Upper lobe of left lung (tissue), 4 donors: Measurements from ENCODE around the gene C19orf85.

Experiments used
- CTCF ChIP-seq, 6 experiments: fragments of 450-650 bp in 4 of 6; fragments of 200-600 bp in 2 of 6; sonication (generic) in 2 of 6; IDR thresholded peaks; one replicate each; pipeline ENCODE4 v1.5.1; 2016 to 2019; ENCODE audit warnings: antibody characterized with exemption in 6 of 6
- POLR2A ChIP-seq, 4 donors: fragments of 450-650 bp; IDR thresholded peaks; one replicate each; pipeline ENCODE4 v1.5.1; 2016 to 2017; ENCODE audit warnings: antibody characterized with exemption in 4 of 4, mild to moderate bottlenecking in 2 of 4

- peak in 1 of 6 experiments; percentile 5 for TF ChIP-seq CTCF (IDR thresholded peaks at IDR 0.05)
- TF ChIP-seq POLR2A (IDR thresholded peaks at IDR 0.05) = no peak
These were observed 17.0 kb downstream of the C19orf85 start for GRCh38 chr19:55447421-55448174.
